ENCODE data around the gene FBXO3.

DNA sequence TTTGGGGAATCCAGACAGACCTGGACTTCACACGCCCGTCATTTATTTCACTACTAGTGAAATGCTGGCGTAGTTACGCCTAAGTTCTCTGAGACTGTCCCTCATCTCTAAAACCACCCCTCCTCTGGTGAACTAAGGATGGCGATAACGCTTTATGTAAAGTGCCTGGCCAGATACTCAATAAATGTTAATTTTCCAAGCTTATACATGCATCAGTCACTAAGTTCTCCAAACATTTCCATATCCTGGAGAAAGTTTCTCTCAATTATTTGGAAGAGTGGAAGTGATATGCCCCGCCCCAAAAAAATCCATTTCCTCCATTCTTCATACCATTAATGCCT is 1.1 kb upstream of the FBXO3 start:
- no peak for TF ChIP-seq CTCF (IDR thresholded peaks at IDR 0.05)
- TF ChIP-seq POLR2A (IDR thresholded peaks at IDR 0.05) = no peak
- no peak for TF ChIP-seq EP300 (IDR thresholded peaks at IDR 0.05)
